WTC11 (cell line): ENCODE results near the gene USP37.
"Not testable (repeated sequence)": the region's sequence is repeated elsewhere in the genome, so short reads cannot be mapped to it uniquely, and the experiment has no call there.

ENCODE experiments used
- CTCF ChIP-seq: fragments of 200-600 bp; IDR thresholded peaks from 2 replicates; pipeline ENCODE4 v1.8.0; 2022; ENCODE audit warnings: antibody characterized with exemption
- NFATC4 ChIP-seq: fragments of 250-450 bp; sonication (Bioruptor Pico); IDR thresholded peaks from 2 replicates; pipeline ENCODE4 v1.9.0; 2021; ENCODE audit warnings: mild to moderate bottlenecking
- RELA ChIP-seq: sonication (generic); formaldehyde crosslinking; IDR thresholded peaks from 2 replicates; pipeline ENCODE4 v1.8.1; 2022; ENCODE audit warnings: missing genetic modification reagents, mild to moderate bottlenecking, borderline replicate concordance
- TF ChIP-seq, protein P1 (sequence below): sonication (generic); formaldehyde crosslinking; IDR thresholded peaks from 2 replicates; pipeline ENCODE4 v1.8.1; 2022; ENCODE audit warnings: mild to moderate bottlenecking, moderate library complexity, missing genetic modification reagents

GRCh38 chr2:218554225-218554624, 13.9 kb downstream of the USP37 start:
- not testable (repeated sequence) for TF ChIP-seq NFATC4; CTCF; RELA (CRISPR knock-in tag)
- TF ChIP-seq, protein P1, sequence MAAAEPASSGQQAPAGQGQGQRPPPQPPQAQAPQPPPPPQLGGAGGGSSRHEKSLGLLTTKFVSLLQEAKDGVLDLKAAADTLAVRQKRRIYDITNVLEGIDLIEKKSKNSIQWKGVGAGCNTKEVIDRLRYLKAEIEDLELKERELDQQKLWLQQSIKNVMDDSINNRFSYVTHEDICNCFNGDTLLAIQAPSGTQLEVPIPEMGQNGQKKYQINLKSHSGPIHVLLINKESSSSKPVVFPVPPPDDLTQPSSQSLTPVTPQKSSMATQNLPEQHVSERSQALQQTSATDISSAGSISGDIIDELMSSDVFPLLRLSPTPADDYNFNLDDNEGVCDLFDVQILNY (CRISPR knock-in tag), result not testable (repeated sequence)
